H1 (cell line): ENCODE data around the gene ARHGEF4. TPM values are rescaled to one million over a fixed set of nuclear protein-coding genes. Genes with fewer than 3 reads are reported as not detected.

Source experiments
- CTCF ChIA-PET: fragments of 300-600 bp; sonication (Branson Sonifier 250); formaldehyde crosslinking; loops from one replicate; lab custom pipeline; 2021; ENCODE audit not compliant: partially characterized antibody; lab: Charles Lee
- POLR2A ChIA-PET: fragments of 300-600 bp; sonication (Branson Sonifier 250); formaldehyde crosslinking; loops from one replicate; lab custom pipeline; 2021; ENCODE audit warnings: inconsistent platforms; ENCODE audit not compliant: partially characterized antibody; lab: Charles Lee
- DNase-seq, 2 experiments: peaks; one replicate each; pipeline versions ENCODE4 v3.0.0 to v3.0.0-alpha.2; 2010 to 2022; ENCODE audit warnings: low spot score in 2 of 2, low read depth in 1 of 2, mixed read lengths in 1 of 2
- FAIRE-seq: peaks from 2 replicates; lab custom pipeline; 2011; peaks lifted over from hg19 to GRCh38; lab: Jason Lieb, UNC
- H2AFZ ChIP-seq: 2 replicates; pipeline ENCODE4 v1.8.1; 2012; ENCODE audit warnings: low read length, inconsistent platforms
- H2AK5ac ChIP-seq: 2 replicates; pipeline ENCODE4 v1.6.1; 2013; ENCODE audit warnings: low read depth, low read length
- H2BK120ac ChIP-seq: replicated peaks from 2 replicates; pipeline ENCODE3; 2013; ENCODE audit warnings: low read depth, low read length, inconsistent platforms
- H2BK12ac ChIP-seq: 2 replicates; pipeline ENCODE4 v1.6.1; 2013; ENCODE audit warnings: low read depth, low read length
- H2BK15ac ChIP-seq: 2 replicates; pipeline ENCODE4 v1.6.1; 2013; ENCODE audit warnings: low read length
- H2BK20ac ChIP-seq: 2 replicates; pipeline ENCODE4 v1.6.1; 2013; ENCODE audit warnings: low read length
- H2BK5ac ChIP-seq: 2 replicates; pipeline ENCODE4 v1.6.1; 2013; ENCODE audit warnings: low read depth, low read length
- H3K14ac ChIP-seq: 2 replicates; pipeline ENCODE4 v1.6.1; 2013; ENCODE audit warnings: inconsistent platforms; ENCODE audit not compliant: insufficient read length
- H3K18ac ChIP-seq: 2 replicates; pipeline ENCODE4 v1.6.1; 2013; ENCODE audit warnings: low read length; ENCODE audit errors: extremely low read depth
- H3K23ac ChIP-seq: 2 replicates; pipeline ENCODE4 v1.6.1; 2013; ENCODE audit warnings: inconsistent platforms; ENCODE audit not compliant: insufficient read length
- H3K23me2 ChIP-seq: 2 replicates; pipeline ENCODE4 v1.6.1; 2013; ENCODE audit warnings: low read depth, low read length
- H3K27ac ChIP-seq: 2 replicates; pipeline ENCODE4 v1.6.1; 2011; ENCODE audit warnings: low read depth, low read length, inconsistent platforms
- H3K27me3 ChIP-seq, 4 experiments: replicated peaks in 1 of 4; 1 replicate in 1 of 4; 2 replicates in 3 of 4; pipeline versions ENCODE4 v1.6.1 to v1.8.1; 2011 to 2013; ENCODE audit warnings: low read length in 3 of 4, mild to moderate bottlenecking in 3 of 4, inconsistent platforms in 2 of 4, mixed read lengths in 2 of 4, moderate library complexity in 1 of 4; ENCODE audit not compliant: control insufficient read depth in 3 of 4, insufficient read depth in 3 of 4; ENCODE audit errors: extremely low read depth in 1 of 4
- H3K36me3 ChIP-seq, 4 experiments: 2 replicates each; pipeline versions ENCODE4 v1.6.1 to v1.8.1; 2011 to 2013; ENCODE audit warnings: mild to moderate bottlenecking in 4 of 4, low read length in 3 of 4, moderate library complexity in 2 of 4, control low read depth in 1 of 4, inconsistent platforms in 1 of 4; ENCODE audit not compliant: insufficient read depth in 4 of 4, control insufficient read depth in 2 of 4
- H3K4ac ChIP-seq: replicated peaks from 2 replicates; pipeline ENCODE3; 2013; ENCODE audit warnings: low read length, low read depth, mixed read lengths, inconsistent platforms; ENCODE audit not compliant: insufficient read length
- H3K4me1 ChIP-seq, 4 experiments: replicated peaks in 1 of 4; 1 replicate in 1 of 4; 2 replicates in 3 of 4; pipeline versions ENCODE4 v1.6.1 to v1.8.1; 2011 to 2013; ENCODE audit warnings: low read length in 3 of 4, inconsistent platforms in 2 of 4, mixed read lengths in 1 of 4; ENCODE audit not compliant: insufficient read depth in 4 of 4, control insufficient read depth in 3 of 4
- H3K4me2 ChIP-seq, 2 experiments: 2 replicates each; pipeline versions ENCODE4 v1.6.1 to v1.8.1; 2011 to 2013; ENCODE audit warnings: low read depth in 2 of 2, low read length in 2 of 2, control low read depth in 1 of 2, inconsistent platforms in 1 of 2, mild to moderate bottlenecking in 1 of 2; ENCODE audit not compliant: insufficient read depth in 1 of 2
- H3K4me3 ChIP-seq, 4 experiments: fragments of 200-600, 300-600 bp in 1 of 4; sonication (generic), shearing (Covaris generic), sonication (Bioruptor Twin) in 1 of 4; 2 replicates each; pipeline versions ENCODE4 v1.5.1 to v1.8.1; 2011 to 2016; ENCODE audit warnings: low read length in 4 of 4, low read depth in 3 of 4, control low read depth in 2 of 4, inconsistent platforms in 2 of 4, mild to moderate bottlenecking in 2 of 4, mixed read lengths in 1 of 4, moderate library complexity in 1 of 4; ENCODE audit not compliant: insufficient read depth in 2 of 4; ENCODE audit errors: extremely low read depth in 1 of 4
- H3K56ac ChIP-seq: replicated peaks from 2 replicates; pipeline ENCODE3; 2013; ENCODE audit warnings: low read depth, mild to moderate bottlenecking, mixed read lengths, low read length, inconsistent platforms; ENCODE audit not compliant: insufficient read length
- H3K79me1 ChIP-seq: 2 replicates; pipeline ENCODE4 v1.6.1; 2013; ENCODE audit warnings: low read depth, low read length, control low read depth
- H3K79me2 ChIP-seq, 2 experiments: 2 replicates each; pipeline versions ENCODE4 v1.6.1 to v1.8.1; 2012 to 2013; ENCODE audit warnings: low read length in 2 of 2, mild to moderate bottlenecking in 2 of 2, inconsistent platforms in 1 of 2; ENCODE audit not compliant: insufficient read depth in 2 of 2, control insufficient read depth in 1 of 2
- H3K9ac ChIP-seq, 4 experiments: replicated peaks in 1 of 4; 1 replicate in 1 of 4; 2 replicates in 3 of 4; pipeline versions ENCODE4 v1.6.1 to v1.8.1; 2011 to 2013; ENCODE audit warnings: low read depth in 3 of 4, low read length in 3 of 4, control low read depth in 2 of 4, mild to moderate bottlenecking in 2 of 4, moderate library complexity in 2 of 4, inconsistent platforms in 1 of 4; ENCODE audit errors: extremely low read depth in 1 of 4
- H3K9me3 ChIP-seq, 2 experiments: 2 replicates each; pipeline versions ENCODE4 v1.6.1 to v1.8.1; 2012 to 2013; ENCODE audit warnings: mild to moderate bottlenecking in 2 of 2, moderate library complexity in 2 of 2, control low read depth in 1 of 2, inconsistent platforms in 1 of 2, low read depth in 1 of 2, low read length in 1 of 2, mixed read lengths in 1 of 2; ENCODE audit not compliant: insufficient read depth in 2 of 2
- H4K20me1 ChIP-seq, 2 experiments: replicated peaks in 1 of 2; 2 replicates each; pipeline versions ENCODE3 to v1.8.1; 2011 to 2013; ENCODE audit warnings: inconsistent platforms in 2 of 2, low read length in 2 of 2, mild to moderate bottlenecking in 1 of 2; ENCODE audit not compliant: insufficient read depth in 2 of 2, control insufficient read depth in 1 of 2
- H4K5ac ChIP-seq: 2 replicates; pipeline ENCODE4 v1.6.1; 2013; ENCODE audit warnings: low read length, low read depth, mixed read lengths, inconsistent platforms; ENCODE audit not compliant: insufficient read length
- H4K8ac ChIP-seq: 2 replicates; pipeline ENCODE4 v1.8.0; 2013; ENCODE audit warnings: mild to moderate bottlenecking, moderate library complexity, low read length, inconsistent platforms; ENCODE audit not compliant: insufficient read depth; ENCODE audit errors: extremely low read depth
- H4K91ac ChIP-seq: replicated peaks from 2 replicates; pipeline ENCODE3; 2013; ENCODE audit warnings: low read length, mixed read lengths, inconsistent platforms; ENCODE audit not compliant: insufficient read length
- CBX5 ChIP-seq: fragments of 300-800, 300-1000 bp; sonication (generic); IDR thresholded peaks from 2 replicates; pipeline ENCODE4 v1.7.1; 2016; ENCODE audit warnings: antibody characterized with exemption, low read length, low read depth
- EP300 ChIP-seq, 2 experiments: IDR thresholded peaks; 1 replicate in 1 of 2; 2 replicates in 1 of 2; pipeline ENCODE4 v1.6.1; 2011 to 2012; ENCODE audit warnings: low read depth in 2 of 2, low read length in 2 of 2, mild to moderate bottlenecking in 2 of 2, borderline replicate concordance in 1 of 2, inconsistent platforms in 1 of 2, moderate library complexity in 1 of 2
- EZH2 ChIP-seq: fragments of 200-600 bp; sonication (generic); IDR thresholded peaks from 2 replicates; pipeline ENCODE4 v1.7.1; 2012; ENCODE audit warnings: low read depth, mild to moderate bottlenecking, moderate library complexity, low read length, inconsistent platforms; ENCODE audit not compliant: severe bottlenecking
- KDM5A ChIP-seq: fragments of 200-600 bp; IDR thresholded peaks from 2 replicates; pipeline ENCODE4 v1.7.1; 2012; ENCODE audit warnings: mild to moderate bottlenecking, low read length, inconsistent platforms, mixed read lengths
- MAX ChIP-seq: IDR thresholded peaks from 2 replicates; pipeline ENCODE4 v1.6.1; 2012; ENCODE audit warnings: inconsistent platforms
- NANOG ChIP-seq: IDR thresholded peaks from 2 replicates; pipeline ENCODE4 v1.6.1; 2011; ENCODE audit warnings: low read length, low read depth, mild to moderate bottlenecking, inconsistent platforms; ENCODE audit not compliant: insufficient read depth, poor library complexity, severe bottlenecking
- PHF8 ChIP-seq: fragments of 200-600 bp; sonication (generic); conservative IDR thresholded peaks from 2 replicates; pipeline ENCODE4 v1.7.1; 2012; ENCODE audit warnings: low read depth, mild to moderate bottlenecking, inconsistent platforms, low read length, moderate library complexity
- WGBS, 2 experiments: shearing (Covaris generic) in 1 of 2; methylation state at CpG; one replicate each; pipeline versions ENCODE4 v1.1.6 to v1.1.7; 2013 to 2015; ENCODE audit warnings: low lambda C conversion rate in 2 of 2, mixed read lengths in 2 of 2, inconsistent platforms in 1 of 2, low coverage in 1 of 2, missing lambda C conversion rate in 1 of 2; ENCODE audit not compliant: insufficient replicate concordance in 2 of 2, insufficient coverage in 1 of 2, insufficient read length in 1 of 2; ENCODE audit errors: extremely low coverage in 1 of 2, missing lambda C conversion rate in 1 of 2; 5-methylcytosine and 5-hydroxymethylcytosine counted together
- polyA plus RNA-seq, 7 experiments: library from polyadenylated mRNA; depleted of rRNA in 3 of 7; stranded (reverse) in 5 of 7; unstranded in 2 of 7; fragments of >200 nt in 5 of 7; fragments of 200-250 nt in 2 of 7; gene quantifications; 1 replicate in 5 of 7; 2 replicates in 1 of 7; 4 replicates in 1 of 7; pipeline versions ENCODE4 v1.2.1 to v1.2.3, GENCODE V29; 2011 to 2013; ENCODE audit warnings: missing spikeins in 2 of 7, mixed read lengths in 2 of 7
- total RNA-seq: library from RNA; stranded (reverse); fragmentation: NEBNext Ultra II Directional; extraction: Animal tissue kit (Norgen Biotek cat#: 25700); gene quantifications from 2 replicates; pipeline ENCODE4 v1.2.1, GENCODE V29; 2021

ARHGEF4 gene
- total and polyA plus RNA-seq, 2 of the 8 experiments (the other 6 are each of a cell fraction or from before 2014, with no cell fraction given), result 10.6 to 14.6 TPM

GRCh38 chr2:131036269-131036668 lies 199.6 kb downstream of the ARHGEF4 start:
- H3K27ac ChIP-seq, result no peak overlapping the region
- no peaks in the 10 kb centered on the region for H3K79me2 ChIP-seq
- H2AFZ ChIP-seq, result no peak overlapping the region
- no peak overlapping the region for H3K9ac ChIP-seq
- H3K4ac ChIP-seq, result no peak overlapping the region
- H3K4me1 ChIP-seq, result peaks cover 0 to 7% (median 4%) of the 10 kb centered on the region in 4 experiments; a peak in 6 of 7 replicates
- peaks cover 0 to 2% of the 10 kb centered on the region in 2 experiments for H4K20me1 ChIP-seq
- no peak overlapping the region for H2BK20ac ChIP-seq
- DNase-seq (no peak), FAIRE-seq (no peak)
- H3K18ac ChIP-seq, result no peak overlapping the region
- H3K56ac ChIP-seq, result no peak overlapping the region
- H3K23me2 ChIP-seq, result peaks cover 10% of the 10 kb centered on the region; the same call in 1 of the 2 replicates
- CTCF ChIA-PET, result interaction anchor here (1.1 to 2.2 kb wide), 3 partner anchors 20 to 162 kb away, joined by 3 to 6 read pairs (median 3); no protein-coding TSS in a partner anchor
- 86% methylated on average over 6 of the region's 6 CpGs; no CpG with 5 or more reads in 1 of the 2 experiments for WGBS, 2 experiments
- H2BK12ac ChIP-seq, result no peak overlapping the region
- no peak overlapping the region for H3K4me3 ChIP-seq
- peak overlapping the region; percentile 29; the same call in 1 of the 2 replicates for H4K8ac ChIP-seq
- no peak overlapping the region for H4K91ac ChIP-seq
- H2AK5ac ChIP-seq, result 0 out of 2 replicates have a peak overlapping the region, but pooled peaks have one; percentile 7
- H3K4me2 ChIP-seq, result no peak overlapping the region; a peak in 1 of 4 replicates
- H3K9me3 ChIP-seq, result no peaks in the 10 kb centered on the region
- TF ChIP-seq CBX5, result no peak
- no peak for TF ChIP-seq KDM5A
- no peak for TF ChIP-seq PHF8
- no peak for TF ChIP-seq EP300 (IDR thresholded peaks at IDR 0.05; ENCODE audit: borderline replicate concordance in 1 of 2, low read depth in 2 of 2, low read length in 2 of 2)
- no peak for TF ChIP-seq MAX
- no peak for TF ChIP-seq NANOG
- peak; percentile 12 for TF ChIP-seq EZH2
- TF ChIP-seq, all 59 proteins: peak for 1
- no peak overlapping the region for H3K23ac ChIP-seq
- no peak overlapping the region for H2BK15ac ChIP-seq
- no peaks in the 10 kb centered on the region for H3K79me1 ChIP-seq
- no peak overlapping the region for H3K14ac ChIP-seq
- H2BK120ac ChIP-seq, result no peak overlapping the region
- 0 out of 2 replicates have a peak overlapping the region, but pooled peaks have one; percentile 2 for H2BK5ac ChIP-seq
- POLR2A ChIA-PET, result interaction anchor here (1.9 to 2.0 kb wide), 2 partner anchors 9 to 57 kb away, joined by 6 to 9 read pairs; partner anchors contain the start of gene FAM168B
- H3K36me3 ChIP-seq, result no peaks in the 10 kb centered on the region; a peak in 1 of 8 replicates
- peaks cover 6 to 33% (median 26%) of the 10 kb centered on the region in 4 experiments; a peak in 6 of 7 replicates for H3K27me3 ChIP-seq
- no peak overlapping the region for H4K5ac ChIP-seq
